Measurements from ENCODE around the gene LRIG1. TPM values are rescaled to one million over a fixed set of nuclear protein-coding genes. Genes with fewer than 3 reads are reported as not detected.
A peak's percentile ranks its signal among the peaks of the same experiment; 100 is the strongest.

Gene LRIG1
- polyA plus RNA-seq, 4 donors = 3.5 to 41.0 (median 21.9) TPM

GRCh38 chr3:66418475-66418931, 82.3 kb downstream of the LRIG1 start:
- WGBS, 3 donors = 72 to 89% (median 76%) methylated on average over 12 of the region's 12 CpGs
- Histone ChIP-seq H3K27ac (ENCODE audit: low read depth in 1 of 3, low read length in 2 of 3) (no peak overlapping the region), H3K27me3 (ENCODE audit: control insufficient read depth in 3 of 3, insufficient read depth in 3 of 3, low read length in 3 of 3) (no peaks in the 10 kb centered on the region), H3K9me3 (ENCODE audit: control insufficient read depth in 2 of 2, insufficient read depth in 1 of 2, low read depth in 1 of 2, low read length in 1 of 2) (peaks cover 0 to 23% of the 10 kb centered on the region in 2 donors), H3K4me3 (ENCODE audit: low read depth in 1 of 3, low read length in 3 of 3) (no peak overlapping the region), H3K4me1 (ENCODE audit: control insufficient read depth in 3 of 3, insufficient read depth in 2 of 3, low read depth in 1 of 3, low read length in 2 of 3) (peaks cover 0 to 3% (median 0%) of the 10 kb centered on the region in 3 donors), H3K36me3 (ENCODE audit: control insufficient read depth in 3 of 3, insufficient read depth in 2 of 3, low read depth in 1 of 3, low read length in 3 of 3) (peaks cover 0 to 44% (median 0%) of the 10 kb centered on the region in 3 donors)
- DNase-seq (no peak), FAIRE-seq (no peak)

- Histone ChIP-seq H3K27me3 (ENCODE audit: control insufficient read depth in 3 of 3, insufficient read depth in 3 of 3, low read length in 3 of 3) (no peaks in the 10 kb centered on the region), H3K36me3 (ENCODE audit: control insufficient read depth in 3 of 3, insufficient read depth in 2 of 3, low read depth in 1 of 3, low read length in 3 of 3) (peaks cover 0 to 58% (median 4%) of the 10 kb centered on the region in 3 donors), H3K9me3 (ENCODE audit: control insufficient read depth in 2 of 2, insufficient read depth in 1 of 2, low read depth in 1 of 2, low read length in 1 of 2) (peaks cover 0 to 11% of the 10 kb centered on the region in 2 donors), H3K4me1 (ENCODE audit: control insufficient read depth in 3 of 3, insufficient read depth in 2 of 3, low read depth in 1 of 3, low read length in 2 of 3) (peaks cover 0 to 3% (median 0%) of the 10 kb centered on the region in 3 donors), H3K27ac (ENCODE audit: low read depth in 1 of 3, low read length in 2 of 3) (no peak overlapping the region), H3K4me3 (ENCODE audit: low read depth in 1 of 3, low read length in 3 of 3) (no peak overlapping the region)
- DNase-seq = peak in 1 of 2 donors; percentile 38
- 24 to 62% (median 44%) methylated on average over 14 of the region's 14 CpGs for WGBS, 3 donors
- FAIRE-seq = no peak
These were observed 84.1 kb downstream of the LRIG1 start for GRCh38 chr3:66416556-66417304.

GRCh38 chr3:66415867-66416428, 84.9 kb downstream of the LRIG1 start:
- H3K4me3 ChIP-seq (ENCODE audit: low read depth in 1 of 3, low read length in 3 of 3) = no peak overlapping the region
- H3K36me3 ChIP-seq (ENCODE audit: control insufficient read depth in 3 of 3, insufficient read depth in 2 of 3, low read depth in 1 of 3, low read length in 3 of 3) = peaks cover 2 to 59% (median 4%) of the 10 kb centered on the region in 3 donors
- no peak for DNase-seq
- H3K4me1 ChIP-seq (ENCODE audit: control insufficient read depth in 3 of 3, insufficient read depth in 2 of 3, low read depth in 1 of 3, low read length in 2 of 3) = peaks cover 0 to 3% (median 0%) of the 10 kb centered on the region in 3 donors
- FAIRE-seq = no peak
- WGBS, 3 donors = 49 to 71% (median 70%) methylated on average over 5 of the region's 5 CpGs
- H3K9me3 ChIP-seq (ENCODE audit: control insufficient read depth in 2 of 2, insufficient read depth in 1 of 2, low read depth in 1 of 2, low read length in 1 of 2) = peaks cover 0 to 5% of the 10 kb centered on the region in 2 donors
- H3K27me3 ChIP-seq (ENCODE audit: control insufficient read depth in 3 of 3, insufficient read depth in 3 of 3, low read length in 3 of 3) = no peaks in the 10 kb centered on the region
- no peak overlapping the region for H3K27ac ChIP-seq (ENCODE audit: low read depth in 1 of 3, low read length in 2 of 3)

- no peak for DNase-seq
- Histone ChIP-seq H3K27me3 (ENCODE audit: control insufficient read depth in 3 of 3, insufficient read depth in 3 of 3, low read length in 3 of 3) (no peaks in the 10 kb centered on the region), H3K27ac (ENCODE audit: low read depth in 1 of 3, low read length in 2 of 3) (no peak overlapping the region), H3K4me1 (ENCODE audit: control insufficient read depth in 3 of 3, insufficient read depth in 2 of 3, low read depth in 1 of 3, low read length in 2 of 3) (peaks cover 0 to 3% (median 0%) of the 10 kb centered on the region in 3 donors), H3K9me3 (ENCODE audit: control insufficient read depth in 2 of 2, insufficient read depth in 1 of 2, low read depth in 1 of 2, low read length in 1 of 2) (no peaks in the 10 kb centered on the region), H3K36me3 (ENCODE audit: control insufficient read depth in 3 of 3, insufficient read depth in 2 of 3, low read depth in 1 of 3, low read length in 3 of 3) (peaks cover 4 to 70% (median 5%) of the 10 kb centered on the region in 3 donors), H3K4me3 (ENCODE audit: low read depth in 1 of 3, low read length in 3 of 3) (no peak overlapping the region)
- 87 to 92% (median 90%) methylated on average over 5 of the region's 5 CpGs for WGBS, 3 donors
- no peak for FAIRE-seq
These were observed 86.0 kb downstream of the LRIG1 start for GRCh38 chr3:66414846-66415245.

- Histone ChIP-seq H3K4me3 (ENCODE audit: low read depth in 1 of 3, low read length in 3 of 3) (no peak overlapping the region), H3K9me3 (ENCODE audit: control insufficient read depth in 2 of 2, insufficient read depth in 1 of 2, low read depth in 1 of 2, low read length in 1 of 2) (no peaks in the 10 kb centered on the region), H3K36me3 (ENCODE audit: control insufficient read depth in 3 of 3, insufficient read depth in 2 of 3, low read depth in 1 of 3, low read length in 3 of 3) (peaks cover 4 to 69% (median 11%) of the 10 kb centered on the region in 3 donors), H3K27ac (ENCODE audit: low read depth in 1 of 3, low read length in 2 of 3) (no peak overlapping the region), H3K4me1 (ENCODE audit: control insufficient read depth in 3 of 3, insufficient read depth in 2 of 3, low read depth in 1 of 3, low read length in 2 of 3) (peaks cover 0 to 4% (median 0%) of the 10 kb centered on the region in 3 donors), H3K27me3 (ENCODE audit: control insufficient read depth in 3 of 3, insufficient read depth in 3 of 3, low read length in 3 of 3) (no peaks in the 10 kb centered on the region)
- no peak for FAIRE-seq
- WGBS, 3 donors = 80 to 90% (median 84%) methylated on average over 7 of the region's 7 CpGs
- no peak for DNase-seq
These were observed 87.6 kb downstream of the LRIG1 start for GRCh38 chr3:66413151-66413751.

GRCh38 chr3:66411961-66412887, 88.6 kb downstream of the LRIG1 start:
- Histone ChIP-seq H3K9me3 (ENCODE audit: control insufficient read depth in 2 of 2, insufficient read depth in 1 of 2, low read depth in 1 of 2, low read length in 1 of 2) (no peaks in the 10 kb centered on the region), H3K4me1 (ENCODE audit: control insufficient read depth in 3 of 3, insufficient read depth in 2 of 3, low read depth in 1 of 3, low read length in 2 of 3) (peaks cover 0 to 11% (median 0%) of the 10 kb centered on the region in 3 donors), H3K27me3 (ENCODE audit: control insufficient read depth in 3 of 3, insufficient read depth in 3 of 3, low read length in 3 of 3) (no peaks in the 10 kb centered on the region), H3K4me3 (ENCODE audit: low read depth in 1 of 3, low read length in 3 of 3) (no peak overlapping the region), H3K36me3 (ENCODE audit: control insufficient read depth in 3 of 3, insufficient read depth in 2 of 3, low read depth in 1 of 3, low read length in 3 of 3) (peaks cover 4 to 79% (median 11%) of the 10 kb centered on the region in 3 donors), H3K27ac (ENCODE audit: low read depth in 1 of 3, low read length in 2 of 3) (no peak overlapping the region)
- 79 to 85% (median 82%) methylated on average over 20 to 24 of the region's 24 CpGs for WGBS, 3 donors
- DNase-seq (no peak), FAIRE-seq (no peak)

- H3K27ac ChIP-seq (ENCODE audit: low read depth in 1 of 3, low read length in 2 of 3) = no peak overlapping the region
- H3K4me3 ChIP-seq (ENCODE audit: low read depth in 1 of 3, low read length in 3 of 3) = no peak overlapping the region
- peaks cover 4 to 81% (median 13%) of the 10 kb centered on the region in 3 donors for H3K36me3 ChIP-seq (ENCODE audit: control insufficient read depth in 3 of 3, insufficient read depth in 2 of 3, low read depth in 1 of 3, low read length in 3 of 3)
- no peaks in the 10 kb centered on the region for H3K27me3 ChIP-seq (ENCODE audit: control insufficient read depth in 3 of 3, insufficient read depth in 3 of 3, low read length in 3 of 3)
- H3K4me1 ChIP-seq (ENCODE audit: control insufficient read depth in 3 of 3, insufficient read depth in 2 of 3, low read depth in 1 of 3, low read length in 2 of 3) = peaks cover 0 to 11% (median 0%) of the 10 kb centered on the region in 3 donors
- no peak for FAIRE-seq
- no peaks in the 10 kb centered on the region for H3K9me3 ChIP-seq (ENCODE audit: control insufficient read depth in 2 of 2, insufficient read depth in 1 of 2, low read depth in 1 of 2, low read length in 1 of 2)
- no peak for DNase-seq
- 64 to 69% (median 64%) methylated on average over 8 of the region's 8 CpGs for WGBS, 3 donors
These were observed 89.3 kb downstream of the LRIG1 start for GRCh38 chr3:66411474-66411873.

Measured in small intestine (tissue), 7 donors.